Mammary epithelial cell (primary cell): Measurements from ENCODE around the gene TAF3.

Experiments used
- EZH2 ChIP-seq: IDR thresholded peaks from 2 replicates; pipeline ENCODE4 v1.6.1; 2012; ENCODE audit warnings: low read length, inconsistent platforms, borderline replicate concordance
- TF ChIP-seq, protein P1 (sequence below), 2 donors: IDR thresholded peaks in 1 of 2; conservative IDR thresholded peaks in 1 of 2; 2 replicates each; pipeline ENCODE4 v1.5.1; 2011 to 2012; ENCODE audit warnings: inconsistent platforms in 2 of 2, low read length in 2 of 2, mild to moderate bottlenecking in 2 of 2, control low read depth in 1 of 2, low read depth in 1 of 2; ENCODE audit not compliant: insufficient read depth in 1 of 2; ENCODE audit errors: extremely low read depth in 1 of 2

GRCh38 chr10:8056871-8057331, 238.6 kb downstream of the TAF3 start:
- TF ChIP-seq, protein P1, sequence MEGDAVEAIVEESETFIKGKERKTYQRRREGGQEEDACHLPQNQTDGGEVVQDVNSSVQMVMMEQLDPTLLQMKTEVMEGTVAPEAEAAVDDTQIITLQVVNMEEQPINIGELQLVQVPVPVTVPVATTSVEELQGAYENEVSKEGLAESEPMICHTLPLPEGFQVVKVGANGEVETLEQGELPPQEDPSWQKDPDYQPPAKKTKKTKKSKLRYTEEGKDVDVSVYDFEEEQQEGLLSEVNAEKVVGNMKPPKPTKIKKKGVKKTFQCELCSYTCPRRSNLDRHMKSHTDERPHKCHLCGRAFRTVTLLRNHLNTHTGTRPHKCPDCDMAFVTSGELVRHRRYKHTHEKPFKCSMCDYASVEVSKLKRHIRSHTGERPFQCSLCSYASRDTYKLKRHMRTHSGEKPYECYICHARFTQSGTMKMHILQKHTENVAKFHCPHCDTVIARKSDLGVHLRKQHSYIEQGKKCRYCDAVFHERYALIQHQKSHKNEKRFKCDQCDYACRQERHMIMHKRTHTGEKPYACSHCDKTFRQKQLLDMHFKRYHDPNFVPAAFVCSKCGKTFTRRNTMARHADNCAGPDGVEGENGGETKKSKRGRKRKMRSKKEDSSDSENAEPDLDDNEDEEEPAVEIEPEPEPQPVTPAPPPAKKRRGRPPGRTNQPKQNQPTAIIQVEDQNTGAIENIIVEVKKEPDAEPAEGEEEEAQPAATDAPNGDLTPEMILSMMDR (conservative IDR thresholded peaks at IDR 0.05 in 1 of 2, IDR thresholded peaks at IDR 0.05 in 1 of 2; ENCODE audit: extremely low read depth in 1 of 2, insufficient read depth in 1 of 2, low read depth in 1 of 2, low read length in 2 of 2): peak in 1 of 2 donors; percentile 8
- TF ChIP-seq EZH2: no peak
